ENCODE data around the gene BFSP1.

The BFSP1 gene

DNA sequence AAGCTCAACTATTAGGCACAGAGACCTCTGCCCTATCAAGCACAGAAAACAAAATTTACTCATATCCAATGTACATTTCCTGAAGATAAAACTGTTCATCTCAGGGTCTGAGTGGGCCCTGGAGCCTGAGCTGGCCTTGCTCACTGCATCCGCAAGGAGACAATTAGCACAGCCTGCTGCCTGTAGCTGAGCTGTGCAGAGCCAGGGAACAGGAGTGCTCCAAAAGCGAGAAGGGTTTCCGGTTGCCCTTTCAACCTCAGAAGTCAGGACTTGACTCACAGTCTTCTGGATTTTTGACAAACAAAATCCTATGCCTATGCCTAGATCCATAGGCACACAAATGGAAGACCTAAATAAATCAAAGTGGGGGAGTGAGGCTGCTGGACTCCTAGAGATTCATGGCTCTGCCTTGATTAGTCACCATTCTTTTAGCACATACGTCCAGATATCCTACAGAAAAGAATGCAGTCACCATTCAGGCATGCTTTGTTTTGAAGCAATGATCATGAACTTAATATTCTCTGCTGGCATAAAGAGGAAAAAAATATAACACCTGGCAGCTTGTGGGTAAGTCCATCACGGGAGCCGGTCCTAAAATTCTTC lies 73.5 kb downstream of the BFSP1 start:
- DNase-seq = no peak

DNA sequence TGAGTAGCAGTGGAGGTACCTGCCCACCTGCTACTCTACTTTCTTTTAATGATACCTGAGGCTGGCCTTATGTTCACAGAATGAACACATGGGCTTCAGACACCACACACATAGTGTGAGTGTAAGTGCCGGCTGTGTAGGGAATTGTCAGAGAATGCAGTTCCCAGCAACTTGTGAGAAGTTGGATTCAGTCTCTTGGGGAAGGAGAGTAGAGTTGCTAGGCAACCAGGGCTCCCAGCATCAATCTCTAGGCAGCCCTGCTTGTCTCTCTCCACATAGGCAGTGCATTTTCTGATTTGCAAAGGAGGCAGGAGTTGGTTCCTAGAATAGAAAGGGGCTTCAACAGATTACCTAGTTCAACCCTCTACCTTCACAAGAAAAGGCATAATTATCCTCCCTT lies 74.1 kb downstream of the BFSP1 start:
- DNase-seq = no peak

DNA sequence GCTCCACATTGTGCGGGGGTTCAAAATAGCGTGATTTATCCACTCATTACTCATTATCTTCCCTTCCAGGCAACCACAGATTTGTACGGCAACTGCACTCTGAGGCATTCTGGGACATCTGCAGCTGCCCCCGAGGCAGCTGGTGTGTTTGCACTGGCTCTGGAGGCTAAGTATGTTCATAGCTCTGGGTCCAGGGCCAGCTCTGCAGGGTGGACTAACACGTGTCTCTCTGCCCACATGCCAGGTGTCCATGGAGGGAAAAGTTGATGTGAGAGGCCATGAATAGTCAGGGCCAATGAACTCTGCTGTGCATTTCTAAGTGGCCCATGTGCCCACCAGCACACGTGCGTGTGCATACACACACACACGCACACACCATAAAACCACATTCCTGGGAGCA lies 74.9 kb downstream of the BFSP1 start:
- no peak for DNase-seq

DNA sequence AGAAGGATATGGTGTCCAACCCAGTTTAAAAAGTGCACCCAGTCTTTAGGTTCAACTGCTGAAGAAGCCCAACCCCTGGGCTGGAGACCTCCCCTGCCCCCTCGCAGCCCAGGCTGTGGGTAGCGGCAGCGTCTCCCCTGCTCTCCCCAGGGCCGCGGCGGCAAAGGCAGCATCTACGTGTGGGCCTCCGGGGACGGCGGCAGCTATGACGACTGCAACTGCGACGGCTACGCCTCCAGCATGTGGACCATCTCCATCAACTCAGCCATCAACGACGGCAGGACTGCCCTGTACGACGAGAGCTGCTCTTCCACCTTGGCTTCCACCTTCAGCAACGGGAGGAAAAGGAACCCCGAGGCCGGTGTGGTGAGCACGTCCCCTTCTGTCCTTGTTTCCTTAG lies 77.6 kb downstream of the BFSP1 start:
- no peak for DNase-seq

DNA sequence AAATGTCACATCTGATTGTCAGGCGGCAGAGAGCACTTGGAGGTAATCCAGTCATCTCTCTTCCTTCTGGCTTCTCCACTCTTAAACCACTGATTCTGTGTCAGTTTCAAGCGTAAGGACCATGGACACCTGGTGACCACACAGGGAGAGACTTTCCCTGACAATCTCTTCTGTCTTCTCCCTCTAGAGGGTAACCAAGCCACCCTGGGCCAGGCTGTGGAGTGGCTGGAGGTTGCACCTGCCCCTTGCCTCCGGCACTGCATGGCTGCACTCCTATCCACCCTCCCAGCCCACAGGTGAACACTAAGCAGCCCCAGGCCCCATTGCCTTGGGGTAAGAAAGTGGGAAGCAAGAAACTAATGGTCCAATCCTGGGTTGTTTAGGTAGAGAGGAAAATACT lies 78.7 kb downstream of the BFSP1 start:
- no peak for DNase-seq

DNA sequence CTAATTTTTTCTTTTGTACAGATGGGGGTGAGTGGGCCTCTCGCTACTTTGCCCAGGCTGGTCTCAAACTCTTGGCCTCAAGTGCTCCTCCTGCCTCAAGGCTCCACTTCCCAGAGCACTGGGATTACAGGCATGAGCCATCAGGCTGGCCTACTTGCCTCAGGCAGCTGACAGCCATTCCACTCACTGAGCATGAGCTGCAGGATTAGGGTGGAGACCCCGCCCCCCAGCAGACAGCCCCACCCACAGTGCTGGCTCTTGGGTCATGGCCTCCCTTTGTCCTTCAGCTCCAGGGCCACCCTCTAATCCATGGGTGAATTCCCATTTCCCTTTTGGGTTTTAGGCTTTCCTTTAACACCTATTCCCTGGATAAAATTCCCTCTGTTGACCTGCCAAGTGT lies 82.1 kb downstream of the BFSP1 start:
- DNase-seq = no peak

DNA sequence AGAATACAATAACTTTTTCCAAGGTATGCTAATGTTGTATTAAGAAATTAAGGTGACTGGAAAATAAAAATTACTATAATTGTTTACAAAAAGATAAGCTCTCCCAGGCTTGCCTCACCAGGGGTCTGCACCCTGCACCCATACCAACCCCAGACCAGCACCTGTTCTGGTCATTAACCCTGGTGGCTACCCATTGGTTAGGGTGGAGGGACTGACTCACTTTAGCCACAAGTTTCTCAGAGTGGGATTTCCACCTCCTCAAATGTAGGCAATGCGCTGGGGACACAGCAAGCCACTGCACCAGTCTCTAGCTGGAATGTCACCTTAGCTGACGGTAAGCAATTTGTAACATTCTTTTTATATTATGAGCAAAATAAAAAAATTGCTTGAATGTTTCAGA lies 83.1 kb downstream of the BFSP1 start:
- no peak for DNase-seq

DNA sequence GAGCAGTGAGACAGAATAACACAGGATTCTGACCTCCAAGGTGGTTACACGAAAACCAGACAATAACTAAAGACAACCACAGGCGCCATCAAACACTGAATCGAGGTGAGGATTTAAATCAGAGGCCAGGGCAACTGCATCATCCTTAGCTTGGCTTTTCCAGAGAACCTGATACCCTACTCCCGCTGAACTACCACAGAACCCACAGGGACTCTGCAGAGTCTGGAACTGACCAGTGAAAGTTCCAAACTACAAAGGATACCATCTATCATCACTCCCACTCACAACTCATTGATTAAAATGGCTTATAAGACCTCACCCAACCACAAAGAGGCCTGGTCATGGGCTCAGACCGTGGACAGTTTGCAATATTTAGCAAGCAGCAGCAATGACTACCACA lies 85.0 kb downstream of the BFSP1 start:
- no peak for DNase-seq

DNA sequence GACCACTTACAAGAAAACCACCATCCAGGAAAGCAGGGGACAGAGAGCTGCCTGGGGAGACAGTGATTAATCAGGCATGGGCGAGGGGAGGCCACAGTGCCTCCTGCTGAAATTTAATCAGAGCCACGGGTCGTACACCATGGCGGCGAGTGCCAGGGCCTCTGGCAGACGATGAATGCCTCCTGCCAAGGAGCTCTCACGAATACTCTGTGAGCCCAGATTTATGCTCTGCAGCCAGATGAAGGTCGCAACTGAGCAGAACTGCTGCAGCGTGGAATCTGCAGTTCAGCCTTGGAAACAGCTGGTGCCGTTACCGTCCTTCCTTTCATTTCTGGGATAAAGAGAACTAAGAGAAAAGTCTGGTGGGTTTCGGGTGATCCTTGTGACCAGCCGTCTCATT lies 85.6 kb downstream of the BFSP1 start:
- no peak for DNase-seq

DNA sequence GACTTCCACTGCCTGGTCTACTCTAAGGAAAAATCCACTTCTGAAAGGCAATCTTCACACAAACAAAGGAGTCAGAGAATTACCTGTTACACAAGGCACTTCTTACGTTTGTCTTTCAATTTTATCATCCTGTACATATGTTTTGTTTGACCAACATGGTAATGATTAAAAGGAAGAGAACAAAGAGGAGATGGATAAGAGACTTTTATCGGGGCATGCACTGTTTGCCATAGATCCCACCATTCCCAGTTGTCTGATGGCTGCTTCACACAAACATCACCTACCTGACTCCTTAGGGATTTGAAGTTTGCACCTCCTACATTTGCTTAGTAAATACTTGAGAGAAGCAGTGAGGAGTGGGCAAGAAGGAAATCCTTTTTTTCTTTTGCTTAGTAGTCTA lies 87.1 kb downstream of the BFSP1 start:
- no peak for DNase-seq
